Calu3 (cell line): ENCODE results near the gene RBM15B. TPM values are rescaled to one million over a fixed set of nuclear protein-coding genes. Genes with fewer than 3 reads are reported as not detected.

ENCODE experiments used
- BruUV-seq: library from RNA; stranded (reverse); fragments of 400-500 nt; replicated peaks from 2 replicates; lab custom pipeline; 2021; lab: Mats Ljungman, UMichigan
- CTCF ChIA-PET: fragments of 300-600 bp; sonication (Branson Sonifier 250); formaldehyde crosslinking; loops from one replicate; lab custom pipeline; 2022; ENCODE audit warnings: antibody characterized with exemption; lab: Charles Lee
- DNase-seq: peaks from one replicate; pipeline ENCODE4 v3.0.0; 2022
- H3K27ac Mint-ChIP-seq: one replicate; pipeline ENCODE4 v1.8.0; 2022; ENCODE audit warnings: mixed read lengths; ENCODE audit not compliant: unreplicated experiment
- H3K27me3 Mint-ChIP-seq: one replicate; pipeline ENCODE4 v1.8.0; 2022; ENCODE audit warnings: mixed read lengths; ENCODE audit not compliant: unreplicated experiment
- H3K36me3 Mint-ChIP-seq: one replicate; pipeline ENCODE4 v1.8.0; 2022; ENCODE audit warnings: mild to moderate bottlenecking, moderate library complexity, mixed read lengths; ENCODE audit not compliant: insufficient read depth, unreplicated experiment
- H3K4me1 Mint-ChIP-seq: one replicate; pipeline ENCODE4 v1.8.0; 2022; ENCODE audit warnings: mild to moderate bottlenecking, low read depth, mixed read lengths; ENCODE audit not compliant: unreplicated experiment
- H3K4me3 Mint-ChIP-seq: one replicate; pipeline ENCODE4 v1.8.0; 2022; ENCODE audit warnings: mild to moderate bottlenecking, low read depth, moderate library complexity, mixed read lengths; ENCODE audit not compliant: unreplicated experiment
- H3K9me3 Mint-ChIP-seq: one replicate; pipeline ENCODE4 v1.8.0; 2022; ENCODE audit warnings: low read depth, mixed read lengths; ENCODE audit not compliant: unreplicated experiment
- CTCF ChIP-seq: fragments of 200-600 bp; IDR thresholded peaks from one replicate; pipeline ENCODE4 v1.8.0; 2022; ENCODE audit warnings: antibody characterized with exemption; ENCODE audit not compliant: unreplicated experiment
- intact Hi-C: fragments of 100-400 bp; cut with micrococcal nuclease; formaldehyde crosslinking; loops from one replicate; pipeline ENCODE4 v1.10.0; 2022; ENCODE audit not compliant: unreplicated experiment
- total RNA-seq: library from RNA; stranded (reverse); gene quantifications from 2 replicates; pipeline ENCODE4 v1.2.3, GENCODE V29; 2022

Gene RBM15B
- total RNA-seq, 1 experiment from 2014 or later, result 43.8 TPM

- peaks cover 30% of the 10 kb centered on the region for H3K36me3 Mint-ChIP-seq
- H3K9me3 Mint-ChIP-seq, result no peaks in the 10 kb centered on the region
Observed at GRCh38 chr3:51436998-51437639, 46.0 kb downstream of the RBM15B start.

GRCh38 chr3:51441282-51442030, 50.4 kb downstream of the RBM15B start:
- intact Hi-C loops, result no loop called here
- no peak overlapping the region for H3K27ac Mint-ChIP-seq
- CTCF ChIA-PET, result no interaction called here
- H3K36me3 Mint-ChIP-seq, result peaks cover 28% of the 10 kb centered on the region
- BruUV-seq, result no TSS peak
- DNase-seq, result no peak
- H3K27me3 Mint-ChIP-seq, result no peaks in the 10 kb centered on the region
- no peaks in the 10 kb centered on the region for H3K4me1 Mint-ChIP-seq
- no peaks in the 10 kb centered on the region for H3K9me3 Mint-ChIP-seq
- no peak for TF ChIP-seq CTCF
- no peak overlapping the region for H3K4me3 Mint-ChIP-seq

More at GRCh38 chr3:51436998-51437639, 46.0 kb downstream of the RBM15B start:
- H3K4me3 Mint-ChIP-seq, result no peak overlapping the region
- TF ChIP-seq CTCF, result no peak
- no peak overlapping the region for H3K27ac Mint-ChIP-seq
- intact Hi-C loops, result no loop called here
- no TSS peak for BruUV-seq
- no peak for DNase-seq
- H3K27me3 Mint-ChIP-seq, result no peaks in the 10 kb centered on the region
- CTCF ChIA-PET, result no interaction called here
- H3K4me1 Mint-ChIP-seq, result no peaks in the 10 kb centered on the region

- H3K9me3 Mint-ChIP-seq, result no peaks in the 10 kb centered on the region
- no peak overlapping the region for H3K4me3 Mint-ChIP-seq
- CTCF ChIA-PET, result interaction anchor here (0.7 kb wide), 1 partner anchor 1880 kb away, joined by 9 read pairs; no protein-coding TSS in a partner anchor
- no peaks in the 10 kb centered on the region for H3K27me3 Mint-ChIP-seq
- intact Hi-C loops, result no loop called here
- peaks cover 8% of the 10 kb centered on the region for H3K4me1 Mint-ChIP-seq
- DNase-seq, result no peak
- H3K27ac Mint-ChIP-seq, result no peak overlapping the region
- peaks cover 25% of the 10 kb centered on the region for H3K36me3 Mint-ChIP-seq
- no peak for TF ChIP-seq CTCF
- BruUV-seq, result no TSS peak
Observed at GRCh38 chr3:51445544-51446280, 54.6 kb downstream of the RBM15B start.

Other genes starting within 250 kb of the RBM15B start
- gene MANF, start 6.0 kb upstream of the RBM15B start, total RNA-seq, result 140 and 176 TPM in 2 replicates
- 24.8 and 26.9 TPM in 2 replicates for gene DCAF1, start 108.7 kb downstream of the RBM15B start, total RNA-seq
- 22.9 and 23.6 TPM in 2 replicates for gene RAD54L2, start 147.4 kb downstream of the RBM15B start, total RNA-seq